Activated T-cell treated with anti-CD3 and anti-CD28 coated beads for 4 hours (primary cell): ENCODE results near the gene TRAK2.
"Not testable (repeated sequence)": the region's sequence is repeated elsewhere in the genome, so short reads cannot be mapped to it uniquely, and the experiment has no call there.

Source experiments
- DNase-seq: peaks from one replicate; pipeline ENCODE4 v3.0.0-alpha.2; 2020

The TRAK2 gene

DNA sequence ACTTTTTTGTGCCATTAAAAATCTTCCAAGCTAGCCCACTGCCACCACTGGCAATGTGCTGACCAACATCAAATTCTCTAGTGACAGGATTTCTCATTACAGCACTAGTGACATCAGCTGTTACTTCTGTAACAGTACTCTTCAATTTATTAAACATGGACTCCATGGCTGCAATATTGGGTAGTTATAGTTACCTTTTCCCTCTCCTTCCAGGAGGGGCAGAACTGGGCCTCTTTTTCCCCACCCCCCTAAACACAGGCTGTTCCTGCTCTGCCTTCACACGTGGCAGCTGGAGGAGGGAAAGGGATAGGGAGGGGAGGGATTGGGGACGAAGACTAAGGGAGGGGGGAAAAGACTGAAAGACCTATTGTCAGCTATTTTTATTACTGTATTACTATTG, 38.1 kb downstream of the TRAK2 start:
- DNase-seq, result no peak

DNA sequence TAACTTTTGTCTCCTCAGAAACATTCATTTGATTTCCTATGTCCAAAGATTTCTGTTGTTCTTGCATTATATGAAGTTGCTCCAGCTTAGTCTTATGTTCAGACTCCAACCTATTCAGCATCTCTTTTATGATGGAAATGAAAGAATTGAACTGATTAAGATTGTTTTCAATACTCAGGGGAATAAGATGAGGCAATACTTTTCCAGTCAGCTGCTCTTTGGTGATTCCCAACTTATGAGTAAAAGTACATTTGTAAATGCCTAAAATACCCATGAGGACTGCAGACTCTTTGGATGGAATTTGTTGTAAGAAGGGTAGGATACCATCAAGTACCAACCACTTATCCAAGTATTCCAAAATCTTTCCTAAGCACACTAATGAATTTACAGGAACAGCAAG, 39.8 kb downstream of the TRAK2 start:
- DNase-seq, result no peak

DNA sequence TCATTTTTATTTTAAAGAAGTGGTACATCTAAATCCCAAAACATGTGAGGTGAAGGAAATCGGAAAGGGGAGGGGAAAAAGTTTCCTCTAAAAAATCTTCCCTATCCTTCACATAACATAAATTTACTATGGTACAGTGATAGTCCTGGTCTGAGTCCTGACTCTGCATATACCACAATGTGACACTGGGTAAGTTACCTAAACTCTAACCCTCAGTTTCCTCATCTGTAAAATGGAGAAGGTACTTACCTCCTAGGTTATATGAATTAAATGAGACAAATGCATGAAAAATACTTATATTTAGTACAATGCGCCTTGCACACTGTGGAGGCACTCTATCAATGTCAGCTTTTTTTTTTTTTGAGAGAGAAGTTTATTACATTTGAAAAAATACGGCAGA, 42.3 kb downstream of the TRAK2 start:
- DNase-seq, result no peak

DNA sequence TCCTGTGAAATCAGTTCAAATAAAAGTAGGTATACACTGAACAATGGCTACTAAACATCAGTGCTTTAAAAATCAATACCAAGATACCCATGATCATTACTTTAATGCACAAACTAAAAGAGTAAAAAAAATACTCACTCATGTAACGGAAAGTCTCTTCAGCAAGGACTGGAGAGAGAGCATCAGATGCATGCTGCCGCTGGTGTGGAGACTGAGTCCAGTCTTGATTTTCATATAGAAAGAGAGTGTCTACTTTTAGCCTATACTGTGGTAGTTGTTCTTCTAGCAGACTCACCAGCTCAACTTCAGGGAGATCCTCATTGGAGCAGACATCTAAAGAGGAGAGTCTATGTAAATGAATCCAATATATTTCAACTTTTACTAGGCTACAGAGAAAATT, 44.0 kb downstream of the TRAK2 start:
- no peak for DNase-seq

DNA sequence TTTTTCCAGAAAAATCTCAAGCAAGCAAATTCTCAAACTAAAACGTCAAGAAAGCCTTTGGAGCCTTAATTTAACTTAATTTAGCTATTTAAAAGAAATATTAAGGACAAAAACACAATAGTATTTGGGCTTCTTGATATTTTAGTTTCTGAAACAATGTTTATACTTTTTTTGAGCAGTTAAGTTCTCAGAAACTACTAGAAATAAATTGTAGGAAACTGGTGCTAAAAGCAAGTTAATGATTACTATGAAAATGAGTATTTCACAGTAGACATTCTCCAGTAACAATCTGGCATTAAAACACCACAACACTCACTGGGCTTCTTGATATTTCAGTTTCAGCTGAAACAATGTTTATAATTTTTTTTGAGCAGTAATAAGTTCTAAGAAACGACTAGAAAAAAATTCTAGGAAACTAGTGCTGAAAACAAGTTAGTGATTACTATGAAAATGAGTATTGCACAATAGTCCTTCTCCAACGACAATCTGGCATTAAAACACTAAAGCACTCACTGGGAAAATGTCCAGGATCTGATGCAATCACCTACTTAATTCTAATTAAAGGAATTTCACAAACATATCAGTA, 45.1 kb downstream of the TRAK2 start:
- no peak for DNase-seq

DNA sequence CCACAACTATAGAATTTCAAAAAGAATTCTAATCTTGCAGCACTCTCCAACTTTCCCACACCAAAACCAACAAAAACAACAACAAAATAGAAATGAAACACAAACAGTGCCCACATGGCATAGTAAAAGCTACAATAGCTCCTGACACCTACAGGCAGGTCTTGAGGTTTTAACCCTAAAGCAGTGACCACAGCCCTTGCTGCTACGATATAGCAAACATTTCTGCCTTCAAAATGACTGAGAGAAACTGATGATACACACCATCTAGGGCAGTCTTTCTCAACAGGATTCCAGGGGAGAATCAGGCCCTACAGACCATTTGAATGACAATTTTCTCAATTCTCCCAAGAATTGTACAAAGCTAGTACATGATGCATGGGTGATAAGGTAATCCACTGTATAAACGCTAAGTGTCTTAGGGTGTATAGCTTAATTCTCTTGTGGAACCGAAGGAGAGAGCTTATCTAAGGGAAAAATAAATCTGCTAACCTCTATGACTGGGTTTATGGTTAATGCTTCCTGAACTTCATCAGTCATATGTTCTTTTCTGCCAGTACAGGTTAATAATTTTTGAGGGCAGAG, 46.5 kb downstream of the TRAK2 start:
- no peak for DNase-seq

DNA sequence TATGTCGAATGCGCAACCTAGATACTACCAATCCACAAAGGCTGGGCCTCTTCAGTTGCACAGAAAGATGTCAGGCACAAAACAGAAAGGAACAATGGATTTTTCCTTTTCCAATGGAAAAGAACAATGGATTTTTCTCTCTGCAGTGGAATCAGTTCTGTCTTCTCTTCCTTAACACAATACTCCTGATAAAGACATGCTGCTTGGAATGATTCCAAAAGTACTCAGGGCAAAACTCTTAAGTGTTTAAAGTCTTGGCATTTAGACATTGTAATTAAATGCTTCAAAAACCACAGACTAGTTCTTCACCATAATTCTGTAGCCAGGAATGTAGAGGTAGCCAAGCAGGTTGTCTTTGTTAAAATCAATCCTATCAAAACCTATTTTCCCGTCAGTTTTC, 47.4 kb downstream of the TRAK2 start:
- DNase-seq, result no peak

DNA sequence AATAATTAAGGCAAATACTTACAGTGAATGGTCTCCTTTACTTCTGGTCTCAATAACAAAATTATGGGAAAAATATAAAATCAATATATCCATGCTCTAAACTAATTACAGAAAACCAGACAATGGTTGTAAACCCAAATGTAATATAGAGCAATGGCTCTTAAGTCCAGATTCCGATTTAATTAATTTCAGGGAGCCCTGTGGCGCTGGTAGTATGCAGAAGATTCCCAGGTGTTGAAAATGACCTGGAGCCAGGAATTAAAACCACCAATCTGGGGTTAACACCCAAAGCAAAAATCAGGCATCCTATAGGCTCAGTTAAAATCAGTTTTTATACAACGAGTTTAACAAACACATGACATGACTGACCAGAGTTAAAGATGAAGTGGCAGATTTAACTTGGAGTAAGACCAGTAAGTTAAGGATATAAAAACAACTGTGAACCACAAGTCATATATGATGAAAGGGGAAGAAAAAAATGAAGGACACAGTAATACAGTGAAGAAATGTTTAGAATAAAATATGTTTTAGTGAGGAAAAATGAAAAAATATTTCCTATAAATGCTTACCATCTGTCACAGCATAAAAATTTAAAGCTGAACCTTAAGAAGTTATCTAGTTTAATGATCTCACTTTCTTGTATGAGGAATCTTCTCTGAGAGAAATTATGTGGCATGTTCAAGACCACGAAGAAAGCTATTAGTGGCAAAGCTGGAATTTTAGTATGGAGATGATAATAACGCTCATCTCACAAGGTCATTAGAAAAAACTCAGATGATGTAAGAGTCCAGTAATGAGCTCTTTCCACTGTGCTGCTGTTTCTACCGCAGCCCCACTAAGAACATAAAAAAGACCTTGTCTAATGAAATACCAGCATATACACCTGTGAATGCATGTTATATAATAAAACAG, 48.4 kb downstream of the TRAK2 start:
- no peak for DNase-seq

DNA sequence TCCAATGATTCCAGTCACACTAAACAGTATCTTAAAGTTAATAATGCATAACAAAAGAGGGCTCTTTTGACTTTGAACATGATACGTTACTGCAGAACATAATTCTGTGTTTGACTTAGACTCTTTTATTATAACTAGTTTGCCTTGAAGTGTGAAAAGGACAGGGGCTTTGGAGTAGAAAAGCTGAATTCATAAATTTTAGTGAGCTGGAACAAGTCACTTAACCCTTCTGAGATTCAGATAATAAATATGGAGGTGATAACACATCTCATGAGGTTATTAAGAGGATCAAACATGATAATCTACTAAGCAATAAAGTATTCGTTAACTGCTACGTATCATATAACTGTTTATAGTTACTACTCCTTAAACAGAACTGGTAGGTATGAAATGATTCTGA, 49.4 kb downstream of the TRAK2 start:
- no peak for DNase-seq

DNA sequence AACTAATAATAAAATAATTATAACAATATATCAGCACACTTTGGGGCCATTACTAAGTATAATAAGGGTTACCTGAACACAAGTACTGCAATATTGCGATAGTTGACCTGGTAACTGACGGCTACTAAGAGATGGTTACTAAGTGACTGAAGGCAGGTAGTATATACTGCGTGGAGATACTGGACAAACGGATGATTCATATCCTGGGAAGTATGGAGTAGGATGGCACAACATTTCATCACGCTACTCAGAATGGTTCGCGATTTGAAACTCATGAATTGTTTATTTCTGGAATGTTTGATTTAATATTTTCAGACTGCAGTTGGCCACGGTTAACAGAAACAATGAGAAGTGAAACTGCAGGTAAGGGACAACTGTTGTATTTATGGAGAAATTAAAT, 54.7 kb downstream of the TRAK2 start:
- no peak for DNase-seq

DNA sequence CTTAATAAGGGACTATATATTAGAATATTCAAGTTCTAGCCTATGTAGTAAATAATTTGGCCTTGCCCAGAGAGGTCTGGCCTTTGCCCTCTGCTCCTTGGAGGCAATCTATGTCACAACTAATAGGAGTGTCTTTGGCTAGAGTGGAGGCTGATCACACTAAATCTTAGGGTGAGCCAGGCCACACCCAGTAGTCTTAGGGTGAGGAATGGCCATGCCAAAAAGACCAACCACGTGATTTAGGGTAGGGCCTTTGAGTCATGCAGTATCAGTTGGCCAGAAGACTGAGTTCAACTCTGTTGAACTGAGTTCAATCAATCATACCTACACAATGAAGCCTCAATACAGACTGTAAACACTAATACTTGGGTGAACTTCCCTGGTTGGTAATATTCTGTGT, 68.1 kb downstream of the TRAK2 start:
- no peak for DNase-seq

DNA sequence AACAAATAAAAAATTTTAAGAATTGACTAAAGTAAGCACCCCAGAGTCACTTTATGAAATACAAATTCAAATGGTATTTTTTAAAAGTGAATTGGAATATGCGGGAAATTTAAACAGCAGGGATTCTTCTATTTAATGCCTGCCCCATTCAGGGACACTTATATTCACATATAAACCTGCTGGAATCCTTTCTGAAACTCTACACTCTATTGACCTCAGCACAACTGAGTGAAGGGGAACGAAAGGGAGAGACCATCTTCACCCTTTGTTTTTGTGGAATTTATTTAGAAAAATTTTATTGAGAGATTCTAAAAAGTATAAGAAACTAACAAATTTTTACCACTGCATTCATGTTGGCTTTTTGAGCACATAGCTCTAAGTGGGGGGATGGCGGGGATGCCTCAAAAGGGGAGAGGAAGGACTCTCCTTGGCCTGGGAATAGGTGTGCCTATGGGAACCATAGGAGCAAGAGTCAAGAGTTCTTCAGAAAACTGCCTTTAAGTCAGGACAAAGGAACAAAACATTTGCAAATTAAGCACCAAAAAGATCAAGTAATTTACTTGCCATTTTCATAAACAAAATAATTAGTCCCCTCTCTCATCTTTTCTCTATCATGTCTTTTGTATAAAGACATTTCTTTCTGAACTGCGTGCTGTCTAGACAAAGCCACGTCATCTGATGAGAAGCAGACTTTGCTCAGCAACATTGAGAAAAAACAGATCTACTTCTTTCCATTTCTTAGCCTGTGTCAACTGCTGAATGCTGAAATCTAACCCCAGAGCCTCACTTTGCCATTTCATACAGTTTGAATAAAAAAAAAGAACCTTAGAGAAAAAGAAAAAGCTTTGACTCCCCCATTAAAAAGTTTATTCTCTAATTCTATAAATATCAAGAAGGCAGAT, 72.5 kb downstream of the TRAK2 start:
- no peak for DNase-seq

DNA sequence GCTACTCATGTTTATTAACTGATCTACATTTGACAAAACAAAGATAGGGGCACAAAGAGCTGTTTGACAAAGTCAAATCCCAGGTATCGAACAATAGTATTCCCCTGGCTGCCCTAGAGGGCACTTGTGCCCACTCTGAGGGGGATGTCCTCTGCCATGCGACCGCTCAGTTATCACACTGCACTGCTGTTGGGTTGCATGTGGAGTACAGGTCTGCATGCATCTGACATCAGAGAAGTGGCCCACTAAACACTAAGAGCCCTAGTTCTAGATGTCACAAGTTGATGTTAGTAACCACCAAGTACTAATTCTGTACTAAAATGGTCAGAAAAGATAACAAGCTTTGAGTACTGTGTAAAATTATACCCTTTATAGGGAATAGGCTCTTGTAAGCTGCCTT, 74.0 kb downstream of the TRAK2 start:
- no peak for DNase-seq

DNA sequence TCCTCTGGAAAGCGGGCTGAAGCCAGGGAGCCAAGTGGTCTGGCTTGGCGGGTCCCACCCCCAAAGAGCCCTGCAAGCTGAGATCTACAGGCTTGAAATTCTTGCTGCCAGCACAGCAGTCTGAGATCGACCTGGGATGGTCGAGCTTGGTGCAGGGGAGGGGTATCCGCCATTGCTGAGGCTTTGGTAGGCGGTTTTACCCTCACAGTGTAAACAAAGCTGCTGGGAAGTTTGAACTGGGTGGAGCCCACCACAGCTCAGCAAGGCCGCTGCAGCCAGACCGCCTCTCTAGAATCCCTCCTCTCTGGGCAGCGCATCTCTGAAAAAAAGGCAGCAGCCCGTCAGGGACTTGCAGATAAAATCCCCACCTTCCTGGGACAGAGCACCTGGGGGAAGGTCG, 81.5 kb downstream of the TRAK2 start:
- no peak for DNase-seq

DNA sequence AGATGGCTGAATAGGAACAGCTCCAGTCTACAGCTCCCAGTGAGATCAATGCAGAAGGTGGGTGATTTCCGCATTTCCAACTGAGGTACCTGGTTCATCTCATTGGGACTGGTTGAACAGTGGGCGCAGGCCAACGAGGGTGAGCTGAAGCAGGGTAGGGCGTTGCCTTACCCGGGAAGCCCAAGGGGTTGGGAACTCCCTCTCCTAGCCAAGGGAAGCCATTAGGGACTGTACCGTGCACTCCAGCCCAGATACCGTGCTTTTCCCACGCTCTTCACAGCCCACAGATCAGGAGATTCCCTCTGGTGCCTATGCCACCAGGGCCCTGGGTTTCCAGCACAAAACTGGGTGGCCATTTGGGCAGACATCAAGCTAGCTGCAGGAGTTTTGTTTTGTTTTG, 81.9 kb downstream of the TRAK2 start:
- not testable (repeated sequence) for DNase-seq

DNA sequence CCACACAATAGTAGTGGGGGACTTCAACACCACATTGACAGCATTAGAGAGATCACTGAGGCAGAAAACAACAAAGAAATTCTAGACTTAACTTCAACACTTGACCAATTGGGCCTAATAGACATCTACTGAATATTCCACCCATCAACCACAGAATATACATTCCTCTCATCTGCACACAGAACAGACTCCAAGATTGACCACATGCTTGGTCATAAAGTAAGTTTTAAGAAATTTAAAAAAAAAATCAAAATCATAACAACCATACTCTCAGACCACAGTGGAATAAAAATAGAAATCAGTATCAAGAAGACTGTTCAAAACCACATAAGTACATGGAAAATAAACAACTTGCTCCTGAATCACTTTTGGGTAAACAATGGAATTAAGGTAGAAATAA, 85.1 kb downstream of the TRAK2 start:
- no peak for DNase-seq

DNA sequence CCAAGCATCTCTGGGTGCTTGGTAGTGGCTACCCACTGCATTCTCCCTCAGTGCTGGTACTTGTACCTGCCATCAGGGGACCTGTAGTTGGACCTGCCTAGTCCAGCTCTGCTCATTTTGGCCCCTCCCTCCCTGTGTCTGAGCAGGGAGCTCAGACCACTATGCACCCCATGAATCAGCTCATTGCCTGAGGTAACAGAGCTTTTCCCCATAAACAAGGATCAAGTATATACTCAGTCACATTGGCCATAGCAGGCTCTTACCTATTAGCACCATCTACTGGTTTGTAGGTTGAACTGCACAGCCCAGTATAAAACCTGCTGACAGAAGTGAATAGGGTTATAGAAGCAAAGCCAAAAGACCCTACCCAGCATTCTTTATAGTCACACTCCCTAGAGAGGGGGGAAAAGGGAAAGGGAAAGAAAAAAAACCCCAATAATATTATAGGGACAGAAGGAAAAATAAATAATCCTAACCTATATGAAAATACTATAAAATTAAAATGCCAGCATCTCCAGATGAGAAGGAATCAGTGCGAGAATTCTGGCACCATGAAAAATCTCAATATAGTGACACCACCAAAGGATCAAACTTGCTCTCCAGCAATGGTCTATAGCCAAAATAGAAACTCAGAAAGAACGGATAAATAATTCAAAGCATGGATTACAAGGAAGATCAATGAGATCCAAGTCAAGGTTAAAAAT, 87.2 kb downstream of the TRAK2 start:
- peak; percentile 15 for DNase-seq

DNA sequence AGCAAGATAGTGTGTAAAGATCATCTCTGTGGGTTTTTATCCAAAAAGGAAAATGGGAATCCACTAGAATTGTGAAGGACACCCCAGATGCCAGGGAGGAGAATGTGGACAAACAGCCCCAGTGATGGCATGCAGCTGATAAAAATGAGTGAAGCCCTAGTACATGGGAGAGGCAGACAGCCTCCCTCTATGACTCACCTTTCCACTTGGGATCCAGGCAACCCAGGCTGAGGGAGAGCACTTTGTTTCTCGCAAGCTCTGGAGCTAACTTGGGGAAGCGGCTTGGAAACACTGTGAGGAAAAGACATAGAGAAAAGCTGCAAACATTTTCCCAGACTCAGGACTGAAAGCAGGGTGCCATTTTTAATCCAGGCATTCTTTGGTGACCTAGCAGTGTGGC, 88.9 kb downstream of the TRAK2 start:
- DNase-seq, result no peak

DNA sequence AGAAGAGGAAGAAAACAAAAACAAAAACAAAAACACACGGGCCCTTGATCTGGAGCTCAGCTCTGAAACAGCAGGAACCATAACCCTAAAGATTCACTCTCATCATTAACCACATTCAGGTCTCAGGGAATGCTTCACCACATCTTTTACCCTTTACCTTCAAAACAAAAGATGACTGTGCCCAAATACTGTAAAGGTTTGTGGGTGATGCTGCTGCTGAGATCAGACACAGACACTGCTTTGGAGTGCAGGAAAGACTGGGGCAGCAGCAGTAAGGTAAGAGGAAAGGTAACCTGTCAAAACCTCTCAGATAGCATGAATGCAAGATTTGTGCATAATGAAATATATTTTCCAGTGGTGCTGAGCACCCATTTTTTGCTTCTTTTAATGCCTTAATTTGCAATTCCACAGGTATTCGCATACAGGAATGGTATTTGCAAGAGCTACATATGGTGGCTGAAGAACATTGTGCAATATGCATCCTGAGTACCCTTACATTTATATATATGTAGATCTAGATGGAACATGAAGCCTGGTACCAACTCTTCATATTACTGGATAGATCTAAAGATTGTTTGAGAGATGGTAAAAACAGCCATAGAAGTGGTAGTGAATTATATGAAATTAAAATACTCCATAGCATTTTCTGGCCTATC, 90.1 kb downstream of the TRAK2 start:
- DNase-seq, result no peak

DNA sequence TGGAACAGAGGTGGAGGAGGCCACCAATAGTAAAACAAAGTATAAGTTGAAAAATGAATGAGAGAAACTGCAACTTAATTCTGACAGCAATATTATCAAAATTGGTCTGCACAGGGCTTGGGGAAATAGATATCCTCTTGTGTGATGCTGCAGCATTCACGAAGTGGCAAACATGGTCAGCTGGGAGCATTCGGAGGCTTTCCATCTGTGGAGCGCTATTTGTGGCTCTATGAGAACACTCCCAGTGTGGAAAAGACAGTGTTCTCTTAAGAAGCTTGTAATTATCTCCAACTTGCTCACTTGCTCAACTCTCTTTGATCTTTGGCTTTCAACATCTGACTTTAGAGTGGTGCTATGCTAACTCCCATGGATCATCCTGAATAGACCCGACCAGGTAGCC, 91.0 kb downstream of the TRAK2 start:
- DNase-seq, result no peak

DNA sequence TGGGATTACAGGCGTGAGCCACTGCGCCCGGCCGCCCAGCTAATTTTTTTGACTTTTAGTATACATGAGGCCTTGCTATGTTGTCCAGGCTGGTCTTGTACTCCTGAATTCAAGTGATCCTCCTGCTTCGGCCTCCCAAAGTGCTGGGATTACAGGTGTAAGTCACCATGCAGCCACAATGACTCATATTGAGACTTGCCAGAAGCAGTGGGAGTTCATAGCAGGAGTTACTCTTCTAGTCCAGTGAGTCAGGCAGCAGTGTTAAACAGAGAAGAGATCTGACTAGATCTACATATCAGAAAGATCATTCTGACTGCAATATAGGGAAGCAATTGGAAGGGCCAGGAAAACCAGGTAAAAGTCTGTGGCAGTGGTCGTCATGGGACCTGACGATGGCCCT, 92.6 kb downstream of the TRAK2 start:
- no peak for DNase-seq

DNA sequence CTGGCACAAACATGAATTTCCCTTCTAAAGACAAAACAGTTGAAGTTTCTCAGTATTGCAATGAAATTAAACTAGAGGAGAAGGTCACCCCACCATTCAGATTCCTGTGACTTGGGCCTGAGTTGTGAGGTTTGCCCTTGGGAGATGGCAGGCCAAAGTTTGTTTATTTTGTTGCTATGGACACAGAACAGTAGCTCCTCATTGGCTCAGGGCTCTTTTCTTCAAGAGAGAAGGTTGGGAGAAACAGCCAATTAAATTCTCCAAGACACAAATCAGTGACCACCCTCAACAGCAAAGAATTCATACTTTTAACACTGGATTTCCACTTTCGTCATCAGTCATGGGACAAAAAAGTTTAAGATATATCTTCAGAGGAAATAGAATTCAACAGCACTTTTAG, 94.0 kb downstream of the TRAK2 start, which contains the start of gene FLACC1:
Gene FLACC1, minus strand, starts transcription at position 125 of the 400 bp plus-strand sequence. CDS start 5,941 bp downstream, outside the sequence.
- DNase-seq, result no peak
